Neuronal stem cell (in vitro differentiated cells): Measurements from ENCODE around the gene OR51V1.

ENCODE experiments used
- DNase-seq: peaks from one replicate; pipeline ENCODE4 v3.0.0-alpha.2; 2013; ENCODE audit warnings: low spot score
- H2AFZ ChIP-seq: one replicate; pipeline ENCODE4 v1.6.1; 2013; ENCODE audit warnings: mild to moderate bottlenecking, low read length, inconsistent platforms
- H2AK5ac ChIP-seq: 2 replicates; pipeline ENCODE4 v1.6.1; 2013; ENCODE audit warnings: low read depth, mild to moderate bottlenecking, inconsistent platforms, low read length, moderate library complexity, mixed read lengths
- H2BK120ac ChIP-seq: 2 replicates; pipeline ENCODE4 v1.6.1; 2013; ENCODE audit warnings: low read depth, mild to moderate bottlenecking, inconsistent platforms, low read length, moderate library complexity, mixed read lengths
- H2BK12ac ChIP-seq: one replicate; pipeline ENCODE4 v1.6.1; 2013; ENCODE audit warnings: low read length, inconsistent platforms
- H2BK15ac ChIP-seq: 2 replicates; pipeline ENCODE4 v1.6.1; 2013; ENCODE audit warnings: mild to moderate bottlenecking, low read length, inconsistent platforms, mixed read lengths
- H2BK5ac ChIP-seq: one replicate; pipeline ENCODE4 v1.6.1; 2013; ENCODE audit warnings: inconsistent platforms, mild to moderate bottlenecking, low read length, moderate library complexity
- H3K14ac ChIP-seq: one replicate; pipeline ENCODE4 v1.6.1; 2013; ENCODE audit warnings: low read length, inconsistent platforms
- H3K18ac ChIP-seq: 2 replicates; pipeline ENCODE4 v1.6.1; 2013; ENCODE audit warnings: low read length, inconsistent platforms
- H3K23ac ChIP-seq: 2 replicates; pipeline ENCODE4 v1.6.1; 2013; ENCODE audit warnings: low read depth, mild to moderate bottlenecking, mixed read lengths, low read length, inconsistent platforms; ENCODE audit not compliant: poor library complexity
- H3K27ac ChIP-seq: replicated peaks from 3 replicates; pipeline ENCODE4 v1.5.1; 2013; ENCODE audit warnings: low read length, inconsistent platforms
- H3K27me3 ChIP-seq, 3 experiments: 2 replicates each; pipeline ENCODE4 v1.6.1; 2013; ENCODE audit warnings: low read length in 3 of 3, mild to moderate bottlenecking in 2 of 3, inconsistent platforms in 1 of 3, low read depth in 1 of 3, mixed read lengths in 1 of 3, moderate library complexity in 1 of 3; ENCODE audit not compliant: control insufficient read depth in 3 of 3, insufficient read depth in 3 of 3
- H3K36me3 ChIP-seq, 2 donors: replicated peaks in 1 of 2; 2 replicates each; pipeline ENCODE4 v1.6.1; 2013; ENCODE audit warnings: low read length in 2 of 2; ENCODE audit not compliant: control insufficient read depth in 2 of 2, insufficient read depth in 2 of 2
- H3K4ac ChIP-seq: 2 replicates; pipeline ENCODE4 v1.6.1; 2013; ENCODE audit warnings: inconsistent platforms, mild to moderate bottlenecking, low read length, moderate library complexity
- H3K4me1 ChIP-seq, 2 donors: 1 replicate in 1 of 2; 2 replicates in 1 of 2; pipeline ENCODE4 v1.6.1; 2013; ENCODE audit warnings: low read length in 2 of 2, low read depth in 1 of 2; ENCODE audit not compliant: control insufficient read depth in 2 of 2, insufficient read depth in 1 of 2
- H3K4me2 ChIP-seq: one replicate; pipeline ENCODE4 v1.6.1; 2013; ENCODE audit warnings: mild to moderate bottlenecking, low read length, inconsistent platforms; ENCODE audit not compliant: insufficient read depth, poor library complexity, severe bottlenecking
- H3K4me3 ChIP-seq, 2 donors: 2 replicates each; pipeline ENCODE4 v1.5.1; 2013; ENCODE audit warnings: low read length in 2 of 2, mild to moderate bottlenecking in 2 of 2, inconsistent platforms in 1 of 2, moderate library complexity in 1 of 2
- H3K79me1 ChIP-seq: one replicate; pipeline ENCODE4 v1.6.1; 2013; ENCODE audit warnings: low read depth, mild to moderate bottlenecking, inconsistent platforms, low read length, moderate library complexity
- H3K9ac ChIP-seq: one replicate; pipeline ENCODE4 v1.6.1; 2013; ENCODE audit warnings: mild to moderate bottlenecking, low read depth, low read length, inconsistent platforms; ENCODE audit not compliant: poor library complexity
- H3K9me3 ChIP-seq, 2 donors: replicated peaks in 1 of 2; 2 replicates each; pipeline versions ENCODE3 to v1.6.1; 2013; ENCODE audit warnings: low read length in 2 of 2, mild to moderate bottlenecking in 2 of 2, inconsistent platforms in 1 of 2, low read depth in 1 of 2, mixed read lengths in 1 of 2, moderate library complexity in 1 of 2; ENCODE audit not compliant: control insufficient read depth in 2 of 2, insufficient read depth in 1 of 2
- H4K8ac ChIP-seq: one replicate; pipeline ENCODE4 v1.6.1; 2013; ENCODE audit warnings: low read depth, mild to moderate bottlenecking, inconsistent platforms, low read length, moderate library complexity
- H4K91ac ChIP-seq: one replicate; pipeline ENCODE4 v1.6.1; 2013; ENCODE audit warnings: low read length, low read depth, mild to moderate bottlenecking, inconsistent platforms; ENCODE audit not compliant: poor library complexity
- WGBS, 2 donors: extraction: QIAGEN DNeasy Blood & Tissue Kit; methylation state at CpG; one replicate each; pipeline ENCODE4 v1.1.7; 2013; ENCODE audit warnings: missing lambda C conversion rate in 2 of 2, mixed read lengths in 1 of 2; ENCODE audit not compliant: insufficient read length in 2 of 2, insufficient replicate concordance in 1 of 2; ENCODE audit errors: extremely low coverage in 2 of 2; 5-methylcytosine and 5-hydroxymethylcytosine counted together

OR51V1 gene

GRCh38 chr11:5224538-5225479, 24.3 kb upstream of the OR51V1 start:
- H2BK120ac ChIP-seq: no peak overlapping the region
- H3K4ac ChIP-seq: no peak overlapping the region
- no peak overlapping the region for H3K14ac ChIP-seq
- no peak overlapping the region for H4K8ac ChIP-seq
- DNase-seq: no peak
- no peak overlapping the region for H3K9ac ChIP-seq
- no peaks in the 10 kb centered on the region for H3K79me1 ChIP-seq
- no peak overlapping the region for H2BK15ac ChIP-seq
- no peaks in the 10 kb centered on the region for H3K9me3 ChIP-seq
- no peaks in the 10 kb centered on the region for H3K27me3 ChIP-seq
- H3K23ac ChIP-seq: no peak overlapping the region
- H3K36me3 ChIP-seq: no peaks in the 10 kb centered on the region
- peaks cover 0 to 3% of the 10 kb centered on the region in 2 donors for H3K4me1 ChIP-seq
- no peak overlapping the region for H3K4me3 ChIP-seq
- H2AK5ac ChIP-seq: no peak overlapping the region
- no peak overlapping the region for H3K4me2 ChIP-seq
- H3K27ac ChIP-seq: no peak overlapping the region
- H3K18ac ChIP-seq: no peak overlapping the region
- no peak overlapping the region for H2AFZ ChIP-seq
- H2BK12ac ChIP-seq: no peak overlapping the region
- no peak overlapping the region for H4K91ac ChIP-seq
- WGBS, 2 donors: no CpG with 5 or more reads among the region's 6 CpGs
- H2BK5ac ChIP-seq: no peak overlapping the region

DNA sequence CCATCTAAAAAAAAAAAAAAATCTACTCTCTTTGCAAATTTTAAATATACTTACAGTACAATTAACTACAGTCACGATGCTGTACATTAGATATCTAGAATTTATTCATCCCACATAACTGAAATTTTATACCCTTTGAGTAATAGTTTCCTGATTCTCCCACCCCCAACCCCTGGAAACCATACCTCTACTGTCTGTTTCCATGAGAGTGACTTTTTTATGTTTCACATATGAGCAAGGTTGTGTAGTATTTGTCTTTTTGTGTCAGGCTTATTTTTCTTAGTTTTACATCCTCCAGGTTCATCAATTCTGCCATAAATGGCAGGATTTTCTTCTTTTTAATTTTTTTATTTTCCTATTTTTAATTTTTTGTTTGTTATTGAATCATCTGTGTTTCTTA, 23.2 kb upstream of the OR51V1 start:
- no CpG with 5 or more reads among the region's 1 CpG for whole genome bisulfite sequencing, 2 donors
- Histone ChIP-seq H3K9me3 (no peaks in the 10 kb centered on the region), H3K18ac (no peak overlapping the region), H4K8ac (no peak overlapping the region), H3K23ac (no peak overlapping the region), H3K9ac (no peak overlapping the region), H2BK120ac (no peak overlapping the region), H3K4me3 (no peak overlapping the region), H2AK5ac (no peak overlapping the region), H3K36me3 (no peaks in the 10 kb centered on the region), H3K4ac (no peak overlapping the region), H4K91ac (no peak overlapping the region), H2BK12ac (no peak overlapping the region), H3K27me3 (no peaks in the 10 kb centered on the region), H2BK5ac (no peak overlapping the region), H3K4me1 (no peaks in the 10 kb centered on the region), H3K79me1 (no peaks in the 10 kb centered on the region), H2BK15ac (no peak overlapping the region), H2AFZ (no peak overlapping the region), H3K27ac (no peak overlapping the region), H3K4me2 (no peak overlapping the region), H3K14ac (no peak overlapping the region)
- DNase-seq: no peak

DNA sequence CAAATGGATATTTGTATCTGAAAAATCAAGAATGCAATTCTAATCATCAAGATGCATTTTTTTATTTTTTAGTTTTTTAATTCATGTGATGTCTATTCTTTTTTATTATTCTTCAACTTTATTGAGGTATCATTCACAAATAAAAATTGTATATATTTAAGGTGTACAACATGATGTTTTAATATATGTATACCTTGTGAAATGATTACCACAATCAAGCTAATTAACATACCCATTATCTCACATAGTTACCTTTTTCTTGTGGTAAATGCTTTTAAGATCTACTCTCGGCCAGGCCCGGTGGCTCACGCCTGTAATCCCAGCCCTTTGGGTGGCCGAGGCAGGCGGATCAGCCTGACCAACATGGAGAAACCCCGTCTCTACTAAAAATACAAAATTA, 22.7 kb upstream of the OR51V1 start:
- H3K18ac ChIP-seq: no peak overlapping the region
- no peaks in the 10 kb centered on the region for H3K9me3 ChIP-seq
- no peak for DNase-seq
- no peak overlapping the region for H3K4ac ChIP-seq
- no peak overlapping the region for H2AK5ac ChIP-seq
- no peak overlapping the region for H3K14ac ChIP-seq
- H3K9ac ChIP-seq: no peak overlapping the region
- H2BK5ac ChIP-seq: no peak overlapping the region
- no peak overlapping the region for H2BK12ac ChIP-seq
- H2BK15ac ChIP-seq: no peak overlapping the region
- H3K4me1 ChIP-seq: no peaks in the 10 kb centered on the region
- H3K23ac ChIP-seq: no peak overlapping the region
- H3K27me3 ChIP-seq: no peaks in the 10 kb centered on the region
- no peak overlapping the region for H2BK120ac ChIP-seq
- no peak overlapping the region for H2AFZ ChIP-seq
- no peak overlapping the region for H3K4me3 ChIP-seq
- no CpG with 5 or more reads among the region's 6 CpGs for WGBS, 2 donors
- no peak overlapping the region for H3K4me2 ChIP-seq
- no peaks in the 10 kb centered on the region for H3K36me3 ChIP-seq
- H3K79me1 ChIP-seq: no peaks in the 10 kb centered on the region
- H3K27ac ChIP-seq: no peak overlapping the region
- no peak overlapping the region for H4K8ac ChIP-seq
- no peak overlapping the region for H4K91ac ChIP-seq

DNA sequence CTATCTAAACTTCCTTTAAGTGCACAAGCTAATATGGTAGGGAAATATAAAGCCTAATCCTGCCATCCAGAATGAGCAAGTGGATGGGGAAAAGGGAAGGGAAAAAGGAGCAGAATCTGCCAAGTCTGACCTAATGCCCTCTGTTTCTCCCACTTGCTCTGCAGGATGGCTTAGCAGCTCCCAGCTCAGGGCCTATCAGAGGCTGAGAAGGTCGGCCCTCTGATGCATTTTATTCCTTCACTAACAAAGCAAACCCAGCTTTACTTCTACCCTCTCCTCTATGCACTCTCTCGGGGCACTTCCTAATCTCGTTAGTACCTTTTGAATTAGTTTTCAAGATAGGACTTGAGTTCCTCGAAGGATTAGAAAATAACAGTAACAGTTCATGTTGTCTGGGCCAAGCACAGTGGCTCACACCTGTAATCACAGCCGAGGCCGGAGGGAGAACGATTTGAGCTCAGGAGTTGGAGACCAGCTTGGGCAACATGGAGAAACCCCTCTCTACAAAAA, 9.9 kb upstream of the OR51V1 start:
- Histone ChIP-seq H2BK120ac (no peak overlapping the region), H2AFZ (no peak overlapping the region), H3K27me3 (no peaks in the 10 kb centered on the region), H3K18ac (no peak overlapping the region), H3K27ac (peak overlapping the region; percentile 37), H3K4me3 (no peak overlapping the region), H3K4me1 (peaks cover 0 to 2% of the 10 kb centered on the region in 2 donors), H3K36me3 (no peaks in the 10 kb centered on the region), H3K4me2 (no peak overlapping the region), H2BK12ac (no peak overlapping the region), H2BK5ac (no peak overlapping the region), H4K91ac (no peak overlapping the region), H3K9ac (no peak overlapping the region), H3K23ac (no peak overlapping the region), H3K14ac (no peak overlapping the region), H3K79me1 (no peaks in the 10 kb centered on the region), H4K8ac (no peak overlapping the region), H3K4ac (no peak overlapping the region), H2BK15ac (no peak overlapping the region), H2AK5ac (no peak overlapping the region), H3K9me3 (no peaks in the 10 kb centered on the region)
- DNase-seq: no peak
- WGBS, 2 donors: no CpG with 5 or more reads among the region's 7 CpGs
